Measurements from ENCODE around the gene TASP1. TPM values are rescaled to one million over a fixed set of nuclear protein-coding genes. Genes with fewer than 3 reads are reported as not detected.

TASP1 gene
- total RNA-seq, 1 donor from 2014 or later, result 5.5 TPM

DNA sequence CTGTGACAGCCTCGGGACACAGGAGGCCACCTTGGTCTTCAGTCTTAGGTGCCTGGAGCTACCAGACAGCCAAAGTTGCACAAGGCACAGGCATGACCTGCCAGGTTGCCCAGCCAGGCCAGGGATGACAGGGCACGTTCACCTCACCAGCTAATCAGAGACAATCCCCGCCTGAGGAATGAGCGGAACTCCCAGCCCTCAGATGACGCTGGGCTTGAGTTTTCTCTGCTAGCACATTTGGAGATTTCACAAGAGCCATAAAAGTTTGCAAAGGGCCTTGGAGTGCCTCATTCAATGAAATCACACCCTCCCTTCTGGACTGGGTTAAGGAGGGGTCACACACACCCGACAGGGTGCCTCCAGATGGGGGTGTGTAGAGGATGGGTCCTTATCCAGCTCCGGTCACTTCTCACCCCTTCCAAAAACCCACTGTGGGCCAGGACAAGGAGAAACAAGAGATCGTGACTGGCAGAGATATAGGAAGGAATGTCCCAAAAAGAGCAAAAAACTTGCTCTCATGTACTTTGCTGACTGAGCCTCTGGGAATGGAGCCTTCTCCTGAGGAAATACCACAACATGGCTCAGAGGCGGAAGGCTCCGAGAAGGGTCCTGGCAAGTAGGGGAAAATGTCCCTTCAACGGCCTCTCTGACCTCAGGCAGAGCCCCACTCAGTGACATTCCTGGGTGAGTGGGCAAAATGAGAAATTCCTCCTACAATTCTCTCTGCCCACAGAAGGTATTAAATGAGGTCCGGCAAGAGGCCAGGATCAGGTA lies 296.1 kb downstream of the TASP1 start:
- Histone ChIP-seq H3K4me1 (no peaks in the 10 kb centered on the region), H3K36me3 (no peaks in the 10 kb centered on the region), H3K4me3 (no peak overlapping the region), H3K27me3 (ENCODE audit: low read depth) (no peaks in the 10 kb centered on the region), H3K27ac (replicated peaks) (no peak overlapping the region), H3K9me3 (replicated peaks) (no peaks in the 10 kb centered on the region)
- intact Hi-C loops (cut with micrococcal nuclease), result loop anchor here (10.0 kb wide), 1 partner anchor 772 kb away; no protein-coding TSS in a partner anchor
- no peak for DNase-seq
- TF ChIP-seq, protein P1, sequence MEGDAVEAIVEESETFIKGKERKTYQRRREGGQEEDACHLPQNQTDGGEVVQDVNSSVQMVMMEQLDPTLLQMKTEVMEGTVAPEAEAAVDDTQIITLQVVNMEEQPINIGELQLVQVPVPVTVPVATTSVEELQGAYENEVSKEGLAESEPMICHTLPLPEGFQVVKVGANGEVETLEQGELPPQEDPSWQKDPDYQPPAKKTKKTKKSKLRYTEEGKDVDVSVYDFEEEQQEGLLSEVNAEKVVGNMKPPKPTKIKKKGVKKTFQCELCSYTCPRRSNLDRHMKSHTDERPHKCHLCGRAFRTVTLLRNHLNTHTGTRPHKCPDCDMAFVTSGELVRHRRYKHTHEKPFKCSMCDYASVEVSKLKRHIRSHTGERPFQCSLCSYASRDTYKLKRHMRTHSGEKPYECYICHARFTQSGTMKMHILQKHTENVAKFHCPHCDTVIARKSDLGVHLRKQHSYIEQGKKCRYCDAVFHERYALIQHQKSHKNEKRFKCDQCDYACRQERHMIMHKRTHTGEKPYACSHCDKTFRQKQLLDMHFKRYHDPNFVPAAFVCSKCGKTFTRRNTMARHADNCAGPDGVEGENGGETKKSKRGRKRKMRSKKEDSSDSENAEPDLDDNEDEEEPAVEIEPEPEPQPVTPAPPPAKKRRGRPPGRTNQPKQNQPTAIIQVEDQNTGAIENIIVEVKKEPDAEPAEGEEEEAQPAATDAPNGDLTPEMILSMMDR (IDR thresholded peaks at IDR 0.05; ENCODE audit: borderline replicate concordance), result no peak

DNA sequence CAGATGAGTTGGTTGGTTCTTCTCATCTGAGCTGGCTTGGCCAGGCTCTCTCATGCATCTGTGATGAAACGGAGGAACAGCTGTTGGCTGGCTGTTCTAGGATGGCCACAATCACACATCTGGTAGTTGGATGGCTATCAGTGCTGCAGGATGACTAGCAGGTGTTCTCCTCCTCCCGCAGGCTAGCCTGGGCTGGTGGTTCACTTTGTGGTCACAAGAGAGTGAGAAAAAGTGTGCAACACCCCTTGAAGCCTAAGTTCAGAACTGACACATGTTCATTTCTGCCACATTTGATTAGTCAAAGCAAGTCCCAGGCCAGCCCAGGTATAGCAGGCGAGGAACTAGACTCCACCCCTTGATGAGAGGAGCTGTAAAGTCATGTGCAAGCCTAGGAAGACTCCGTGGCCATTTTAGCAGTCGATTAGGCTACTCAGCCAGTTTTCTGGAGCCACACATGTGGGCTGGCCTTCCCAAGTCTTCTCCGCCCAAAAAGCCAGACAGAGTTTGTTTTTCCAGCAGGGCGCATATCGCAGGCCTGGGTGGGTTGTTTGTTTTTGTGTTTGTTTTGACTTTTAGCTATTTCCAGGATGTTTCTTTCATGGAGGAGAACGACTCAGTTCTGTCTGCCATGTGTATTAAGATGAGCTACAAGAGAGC lies 296.9 kb downstream of the TASP1 start:
- TF ChIP-seq, protein P1 (IDR thresholded peaks at IDR 0.05; ENCODE audit: borderline replicate concordance), result no peak
- no peak overlapping the region for H3K4me3 ChIP-seq
- no peaks in the 10 kb centered on the region for H3K4me1 ChIP-seq
- no peaks in the 10 kb centered on the region for H3K9me3 ChIP-seq (replicated peaks)
- no peak overlapping the region for H3K27ac ChIP-seq (replicated peaks)
- no peak for DNase-seq
- H3K27me3 ChIP-seq (ENCODE audit: low read depth), result no peaks in the 10 kb centered on the region
- no peaks in the 10 kb centered on the region for H3K36me3 ChIP-seq
- intact Hi-C loops (cut with micrococcal nuclease), result loop anchor here (10.0 kb wide), 1 partner anchor 773 kb away; no protein-coding TSS in a partner anchor

DNA sequence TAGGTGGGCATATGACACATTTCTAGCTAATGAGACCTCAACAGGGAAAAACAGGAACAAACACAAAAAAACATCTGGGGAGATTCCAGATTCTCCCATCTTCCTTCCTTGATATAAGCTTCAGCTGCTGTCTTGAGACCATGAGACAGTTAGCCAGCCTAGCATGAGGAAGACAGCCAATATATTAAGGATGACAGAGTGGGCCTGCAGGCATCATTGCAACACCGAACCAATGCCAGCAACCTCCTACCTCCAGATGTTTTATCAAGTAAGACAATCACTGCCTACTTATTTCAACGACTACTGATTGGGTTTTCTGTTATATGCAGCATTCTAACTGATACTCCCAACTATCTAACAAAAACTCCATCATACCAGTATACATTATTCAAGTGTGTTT lies 298.6 kb downstream of the TASP1 start:
- intact Hi-C loops (cut with micrococcal nuclease), result loop anchor here (10.0 kb wide), 1 partner anchor 775 kb away; no protein-coding TSS in a partner anchor
- TF ChIP-seq, protein P1 (IDR thresholded peaks at IDR 0.05; ENCODE audit: borderline replicate concordance), result no peak
- DNase-seq, result no peak
- no peaks in the 10 kb centered on the region for H3K4me1 ChIP-seq
- no peaks in the 10 kb centered on the region for H3K36me3 ChIP-seq
- H3K27ac ChIP-seq (replicated peaks), result no peak overlapping the region
- H3K27me3 ChIP-seq (ENCODE audit: low read depth), result no peaks in the 10 kb centered on the region
- no peaks in the 10 kb centered on the region for H3K9me3 ChIP-seq (replicated peaks)
- no peak overlapping the region for H3K4me3 ChIP-seq

Other genes starting within 250 kb of the TASP1 start
- 15.5 TPM for gene ESF1, start 146.0 kb upstream of the TASP1 start, total RNA-seq
- 60.2 TPM for gene NDUFAF5, start 146.1 kb upstream of the TASP1 start, total RNA-seq